Measurements from ENCODE around the gene MUL1. TPM values are rescaled to one million over a fixed set of nuclear protein-coding genes. Genes with fewer than 3 reads are reported as not detected.
A peak's percentile ranks its signal among the peaks of the same experiment; 100 is the strongest.

MUL1 gene
- total and polyA plus RNA-seq, 2 experiments from 2014 or later: 50.6 to 50.7 TPM

- Histone ChIP-seq H3F3A (ENCODE audit: insufficient read depth) (peaks cover 34% of the 10 kb centered on the region), H3K9me3 (ENCODE audit: low read depth) (no peaks in the 10 kb centered on the region), H3K36me3 (ENCODE audit: low read depth) (no peaks in the 10 kb centered on the region), H3K4me1 (ENCODE audit: insufficient read depth) (peaks cover 25% of the 10 kb centered on the region), H3K27me3 (replicated peaks; ENCODE audit: insufficient read depth) (no peaks in the 10 kb centered on the region), H3K9ac (peak overlapping the region; percentile 81), H3K4me3 (peak overlapping the region; percentile 90), H3K9me2 (ENCODE audit: insufficient read depth) (no peaks in the 10 kb centered on the region), H3K27ac (no peak overlapping the region), H3K4me2 (ENCODE audit: unreplicated experiment) (peak overlapping the region; percentile 89), H2AFZ (peak overlapping the region; percentile 54), H3K79me2 (ENCODE audit: insufficient read depth) (peaks cover 27% of the 10 kb centered on the region), H4K20me1 (ENCODE audit: insufficient read depth) (no peaks in the 10 kb centered on the region)
- TF ChIP-seq EZH2phosphoT487 (IDR thresholded peaks at IDR 0.05; ENCODE audit: insufficient read depth, low read depth) (no peak), EZH2 (IDR thresholded peaks at IDR 0.05; ENCODE audit: insufficient read depth, poor library complexity, severe bottlenecking) (no peak)
- peak; percentile 55 for DNase-seq
- 16 to 21% methylated on average over 44 to 57 of the region's 58 CpGs for WGBS, 2 experiments (ENCODE audit: low coverage in 1 of 2, low lambda C conversion rate in 2 of 2, missing lambda C conversion rate in 2 of 2)
- in situ Hi-C loops (cut with MboI): no loop called here
These were observed 24.0 kb downstream of the MUL1 start for GRCh38 chr1:20483833-20484518.

- in situ Hi-C loops (cut with MboI): no loop called here
- H3K4me1 ChIP-seq (ENCODE audit: insufficient read depth): peaks cover 33% of the 10 kb centered on the region
- no peaks in the 10 kb centered on the region for H3K36me3 ChIP-seq (ENCODE audit: low read depth)
- peak overlapping the region; percentile 81 for H3K9ac ChIP-seq
- no peaks in the 10 kb centered on the region for H3K9me2 ChIP-seq (ENCODE audit: insufficient read depth)
- no peaks in the 10 kb centered on the region for H3K27me3 ChIP-seq (replicated peaks; ENCODE audit: insufficient read depth)
- 0 out of 2 replicates have a peak overlapping the region, but pooled peaks have one; percentile 13 for H3K27ac ChIP-seq
- H3K4me3 ChIP-seq: peak overlapping the region; percentile 90
- TF ChIP-seq EZH2phosphoT487 (IDR thresholded peaks at IDR 0.05; ENCODE audit: insufficient read depth, low read depth) (no peak), EZH2 (IDR thresholded peaks at IDR 0.05; ENCODE audit: insufficient read depth, poor library complexity, severe bottlenecking) (no peak)
- WGBS, 2 experiments (ENCODE audit: low coverage in 1 of 2, low lambda C conversion rate in 2 of 2, missing lambda C conversion rate in 2 of 2): 88 to 94% methylated on average over 16 of the region's 16 CpGs
- peaks cover 34% of the 10 kb centered on the region for H3F3A ChIP-seq (ENCODE audit: insufficient read depth)
- peak overlapping the region; percentile 89 for H3K4me2 ChIP-seq (ENCODE audit: unreplicated experiment)
- no peak for DNase-seq
- H4K20me1 ChIP-seq (ENCODE audit: insufficient read depth): no peaks in the 10 kb centered on the region
- peaks cover 27% of the 10 kb centered on the region for H3K79me2 ChIP-seq (ENCODE audit: insufficient read depth)
- H2AFZ ChIP-seq: no peak overlapping the region
- no peaks in the 10 kb centered on the region for H3K9me3 ChIP-seq (ENCODE audit: low read depth)
These were observed 24.7 kb downstream of the MUL1 start for GRCh38 chr1:20483098-20483832.

- TF ChIP-seq EZH2phosphoT487 (IDR thresholded peaks at IDR 0.05; ENCODE audit: insufficient read depth, low read depth): no peak
- TF ChIP-seq EZH2 (IDR thresholded peaks at IDR 0.05; ENCODE audit: insufficient read depth, poor library complexity, severe bottlenecking): no peak
- H3F3A ChIP-seq (ENCODE audit: insufficient read depth): peaks cover 24% of the 10 kb centered on the region
- H3K27ac ChIP-seq: no peak overlapping the region
- WGBS, 2 experiments (ENCODE audit: low coverage in 1 of 2, low lambda C conversion rate in 2 of 2, missing lambda C conversion rate in 2 of 2): 92 to 93% methylated on average over 9 to 10 of the region's 10 CpGs
- H3K4me1 ChIP-seq (ENCODE audit: insufficient read depth): peaks cover 42% of the 10 kb centered on the region
- H3K36me3 ChIP-seq (ENCODE audit: low read depth): no peaks in the 10 kb centered on the region
- no peaks in the 10 kb centered on the region for H4K20me1 ChIP-seq (ENCODE audit: insufficient read depth)
- H3K27me3 ChIP-seq (replicated peaks; ENCODE audit: insufficient read depth): no peaks in the 10 kb centered on the region
- no peak overlapping the region for H2AFZ ChIP-seq
- H3K4me2 ChIP-seq (ENCODE audit: unreplicated experiment): no peak overlapping the region
- no peaks in the 10 kb centered on the region for H3K9me2 ChIP-seq (ENCODE audit: insufficient read depth)
- in situ Hi-C loops (cut with MboI): no loop called here
- peak overlapping the region; percentile 46; the same call in 1 of the 2 replicates for H3K4me3 ChIP-seq
- H3K79me2 ChIP-seq (ENCODE audit: insufficient read depth): peaks cover 27% of the 10 kb centered on the region
- DNase-seq: no peak
- H3K9me3 ChIP-seq (ENCODE audit: low read depth): no peaks in the 10 kb centered on the region
- H3K9ac ChIP-seq: no peak overlapping the region
These were observed 26.1 kb downstream of the MUL1 start for GRCh38 chr1:20481643-20482498.

- Histone ChIP-seq H3K9me3 (ENCODE audit: low read depth) (no peaks in the 10 kb centered on the region), H4K20me1 (ENCODE audit: insufficient read depth) (no peaks in the 10 kb centered on the region), H3K79me2 (ENCODE audit: insufficient read depth) (peaks cover 27% of the 10 kb centered on the region), H3K27me3 (replicated peaks; ENCODE audit: insufficient read depth) (no peaks in the 10 kb centered on the region), H3K4me3 (no peak overlapping the region), H3K4me2 (ENCODE audit: unreplicated experiment) (no peak overlapping the region), H3K4me1 (ENCODE audit: insufficient read depth) (peaks cover 42% of the 10 kb centered on the region), H2AFZ (no peak overlapping the region), H3K36me3 (ENCODE audit: low read depth) (no peaks in the 10 kb centered on the region), H3K9me2 (ENCODE audit: insufficient read depth) (no peaks in the 10 kb centered on the region), H3K9ac (no peak overlapping the region), H3F3A (ENCODE audit: insufficient read depth) (peaks cover 24% of the 10 kb centered on the region), H3K27ac (no peak overlapping the region)
- 86 to 87% methylated on average over 7 of the region's 7 CpGs for WGBS, 2 experiments (ENCODE audit: low coverage in 1 of 2, low lambda C conversion rate in 2 of 2, missing lambda C conversion rate in 2 of 2)
- no peak for DNase-seq
- no peak for TF ChIP-seq EZH2phosphoT487 (IDR thresholded peaks at IDR 0.05; ENCODE audit: insufficient read depth, low read depth)
- TF ChIP-seq EZH2 (IDR thresholded peaks at IDR 0.05; ENCODE audit: insufficient read depth, poor library complexity, severe bottlenecking): no peak
- in situ Hi-C loops (cut with MboI): no loop called here
These were observed 26.9 kb downstream of the MUL1 start for GRCh38 chr1:20480951-20481617.

Data from GM23248 (cell line).